Endothelial cell of umbilical vein (primary cell): ENCODE results near the gene FABP6.

ENCODE experiments used
- CTCF ChIP-seq, 2 donors: IDR thresholded peaks; 1 replicate in 1 of 2; 2 replicates in 1 of 2; pipeline ENCODE4 v1.5.1; 2011; ENCODE audit warnings: low read length in 2 of 2, mild to moderate bottlenecking in 2 of 2, moderate library complexity in 2 of 2, control low read depth in 1 of 2, inconsistent platforms in 1 of 2, low read depth in 1 of 2; ENCODE audit not compliant: insufficient read depth in 1 of 2; ENCODE audit errors: extremely low read depth in 1 of 2
- EZH2 ChIP-seq: IDR thresholded peaks from 2 replicates; pipeline ENCODE4 v1.6.1; 2012; ENCODE audit warnings: borderline replicate concordance, low read depth, mild to moderate bottlenecking, moderate library complexity, low read length, inconsistent platforms; ENCODE audit not compliant: severe bottlenecking
- FOS ChIP-seq: IDR thresholded peaks from 2 replicates; pipeline ENCODE4 v1.6.1; 2011; ENCODE audit warnings: mild to moderate bottlenecking, low read length, moderate library complexity, borderline replicate concordance; ENCODE audit not compliant: insufficient read depth
- GATA2 ChIP-seq: IDR thresholded peaks from 2 replicates; pipeline ENCODE4 v1.7.0; 2011; ENCODE audit warnings: low read depth, mild to moderate bottlenecking, moderate library complexity, mixed read lengths, low read length; ENCODE audit not compliant: insufficient read length, insufficient read depth
- MAX ChIP-seq: IDR thresholded peaks from 2 replicates; pipeline ENCODE4 v1.6.1; 2011; ENCODE audit not compliant: insufficient read depth, insufficient read length
- MYC ChIP-seq: IDR thresholded peaks from one replicate; pipeline ENCODE4 v1.6.1; 2011; ENCODE audit warnings: mild to moderate bottlenecking, low read depth, low read length
- POLR2A ChIP-seq: IDR thresholded peaks from 2 replicates; pipeline ENCODE4 v1.6.1; 2012; ENCODE audit warnings: low read depth, mild to moderate bottlenecking, control low read depth, low read length

- TF ChIP-seq EZH2 (no peak), CTCF (IDR thresholded peaks at IDR 0.05; ENCODE audit: extremely low read depth in 1 of 2, insufficient read depth in 1 of 2, low read depth in 1 of 2, low read length in 2 of 2) (no peak), POLR2A (no peak), GATA2 (no peak), MAX (no peak), FOS (no peak), MYC (no peak)
Measured at GRCh38 chr5:160284291-160284873, 55.1 kb downstream of the FABP6 start.
